Activated CD4-positive, alpha-beta T cell treated with anti-CD3 and anti-CD28 coated beads, Interleukin-10, Interleukin-2, amounts not matched to agents 100 ng/mL and 50 ng/mL, durations not matched to agents 16 hours and 8 hours (primary cell): Measurements from ENCODE around the gene QRICH1.

Experiments
- DNase-seq: peaks from one replicate; pipeline ENCODE4 v3.0.0-alpha.2; 2020

QRICH1 gene

GRCh38 chr3:49029563-49029884, 64.3 kb downstream of the QRICH1 start:
- no peak for DNase-seq

- DNase-seq = peak; percentile 97
Measured at GRCh38 chr3:49028673-49029562, 65.0 kb downstream of the QRICH1 start, which contains the start of gene IMPDH2. TSS of gene IMPDH2 (minus strand) at chr3:49029398. CDS start at chr3:49029350, 48 bp downstream.

GRCh38 chr3:49028298-49028672, 65.6 kb downstream of the QRICH1 start:
- no peak for DNase-seq

- no peak for DNase-seq
Measured at GRCh38 chr3:49027634-49028033, 66.2 kb downstream of the QRICH1 start.

GRCh38 chr3:49026536-49026935, 67.3 kb downstream of the QRICH1 start:
- DNase-seq = no peak

GRCh38 chr3:49025793-49026520, 67.9 kb downstream of the QRICH1 start:
- no peak for DNase-seq

GRCh38 chr3:49025005-49025792, 68.7 kb downstream of the QRICH1 start:
- no peak for DNase-seq

GRCh38 chr3:49024449-49024848, 69.4 kb downstream of the QRICH1 start:
- no peak for DNase-seq

GRCh38 chr3:49023775-49024174, 70.1 kb downstream of the QRICH1 start:
- DNase-seq = no peak

GRCh38 chr3:49022688-49023171, 71.1 kb downstream of the QRICH1 start:
- no peak for DNase-seq

- peak; percentile 96 for DNase-seq
Measured at GRCh38 chr3:49021813-49022687, 71.8 kb downstream of the QRICH1 start, which contains the start of gene NDUFAF3. TSS of gene NDUFAF3 (plus strand) at chr3:49022121. CDS start at chr3:49022145, 24 bp downstream.

GRCh38 chr3:49021213-49021812, 72.6 kb downstream of the QRICH1 start:
- DNase-seq = peak; percentile 99

GRCh38 chr3:49020330-49021212, 73.3 kb downstream of the QRICH1 start:
- DNase-seq = peak; percentile 59

- no peak for DNase-seq
Measured at GRCh38 chr3:49019941-49020329, 73.9 kb downstream of the QRICH1 start.

- no peak for DNase-seq
Measured at GRCh38 chr3:49018707-49019006, 75.2 kb downstream of the QRICH1 start.

- peak; percentile 81 for DNase-seq
Measured at GRCh38 chr3:49017971-49018706, 75.7 kb downstream of the QRICH1 start, which contains the start of gene DALRD3. TSS of gene DALRD3 (minus strand) at chr3:49018580. CDS start at chr3:49018564, 16 bp downstream.

GRCh38 chr3:49017229-49017970, 76.5 kb downstream of the QRICH1 start:
- DNase-seq = no peak

GRCh38 chr3:49016414-49017228, 77.2 kb downstream of the QRICH1 start:
- no peak for DNase-seq
